ENCODE results near the gene C1QTNF8. TPM values are rescaled to one million over a fixed set of nuclear protein-coding genes. Genes with fewer than 3 reads are reported as not detected.
A peak's percentile ranks its signal among the peaks of the same experiment; 100 is the strongest.

C1QTNF8 gene
- total and polyA plus RNA-seq, 2 of the 13 experiments (the other 11 are each of a cell fraction or from before 2014, with no cell fraction given): 0.09 TPM; not detected in 1

DNA sequence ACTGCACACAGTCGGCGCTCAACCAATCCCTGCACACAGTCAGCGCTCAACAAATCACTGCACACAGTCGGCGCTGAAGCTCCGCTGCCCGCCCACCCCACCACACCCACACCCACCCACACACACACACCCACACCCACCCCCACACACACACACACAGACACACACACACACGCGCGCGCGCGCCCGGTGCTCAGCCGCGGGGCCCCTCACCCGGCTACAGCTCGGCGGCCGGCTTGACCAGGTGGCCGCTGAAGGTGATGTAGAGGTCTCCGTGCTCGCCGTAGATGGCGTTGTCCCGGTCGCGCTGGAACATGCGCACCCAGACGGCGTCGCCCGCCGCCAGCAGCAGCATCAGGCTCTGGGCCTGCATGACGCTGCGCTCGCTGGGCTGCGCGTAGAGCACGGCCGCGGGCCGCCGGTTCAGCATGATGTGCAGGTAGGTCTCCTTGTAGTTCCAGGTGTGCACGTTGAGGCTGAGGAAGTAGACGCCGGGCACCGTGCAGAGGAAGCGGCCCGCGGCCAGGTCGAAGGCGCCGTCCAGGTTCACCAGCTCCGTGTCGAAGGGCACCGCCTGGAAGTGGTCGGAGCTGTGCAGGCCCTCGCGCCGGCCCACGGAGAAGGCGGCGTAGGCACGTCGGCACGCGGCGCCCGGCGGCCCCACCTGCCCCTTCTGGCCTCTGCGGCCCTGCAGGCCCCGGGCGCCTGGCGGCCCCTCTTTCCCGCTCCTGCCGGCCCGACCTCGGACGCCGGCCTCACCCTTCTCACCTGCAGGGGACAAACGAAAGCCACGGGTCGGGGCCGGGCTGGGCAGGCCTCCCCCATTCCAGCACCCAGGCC, 2.5 kb downstream of the C1QTNF8 start (continued):
- TF ChIP-seq SOX6 (IDR thresholded peaks at IDR 0.05) (no peak), SOX6 (CRISPR knock-in tag; IDR thresholded peaks at IDR 0.05) (0 out of 2 replicates have a peak, but pooled peaks have one; percentile 23), ZNF607 (CRISPR knock-in tag; IDR thresholded peaks at IDR 0.05; ENCODE audit: borderline replicate concordance) (peak; percentile 18; the same call in 1 of the 2 replicates), TCF12 (IDR thresholded peaks at IDR 0.05) (no peak), TCF12 (CRISPR knock-in tag; IDR thresholded peaks at IDR 0.05) (no peak), ZNF652 (CRISPR knock-in tag; IDR thresholded peaks at IDR 0.05; ENCODE audit: borderline replicate concordance, low read depth) (no peak), THRA (CRISPR knock-in tag; IDR thresholded peaks at IDR 0.05; ENCODE audit: borderline replicate concordance) (0 out of 2 replicates have a peak, but pooled peaks have one; percentile 30), ZBTB38 (CRISPR knock-in tag; IDR thresholded peaks at IDR 0.05) (peak; percentile 78), ATAD3A (CRISPR knock-in tag; IDR thresholded peaks at IDR 0.05) (no peak), ZNF83 (CRISPR knock-in tag; IDR thresholded peaks at IDR 0.05; ENCODE audit: borderline replicate concordance) (no peak), ZNF496 (CRISPR knock-in tag; IDR thresholded peaks at IDR 0.05; ENCODE audit: insufficient replicate concordance) (no peak), MIER2 (CRISPR knock-in tag; IDR thresholded peaks at IDR 0.05) (peak; percentile 33; the same call in 1 of the 2 replicates), HOXA7 (CRISPR knock-in tag; IDR thresholded peaks at IDR 0.05) (no peak), SALL1 (CRISPR knock-in tag; IDR thresholded peaks at IDR 0.05) (0 out of 2 replicates have a peak, but pooled peaks have one; percentile 10), ZBTB7B (CRISPR knock-in tag; IDR thresholded peaks at IDR 0.05) (0 out of 2 replicates have a peak, but pooled peaks have one; percentile 16), ZNF772 (CRISPR knock-in tag; IDR thresholded peaks at IDR 0.05) (peak; percentile 50; the same call in 1 of the 2 replicates), NR2F6 (IDR thresholded peaks at IDR 0.05) (no peak), NR2F6 (CRISPR knock-in tag; IDR thresholded peaks at IDR 0.05) (peak; percentile 24; the same call in 1 of the 2 replicates), ZNF782 (CRISPR knock-in tag; IDR thresholded peaks at IDR 0.05; ENCODE audit: borderline replicate concordance) (no peak), NFKB2 (CRISPR knock-in tag; IDR thresholded peaks at IDR 0.05; ENCODE audit: borderline replicate concordance) (no peak), SMARCE1 (IDR thresholded peaks at IDR 0.05; ENCODE audit: borderline replicate concordance) (no peak), MEIS1 (CRISPR knock-in tag; IDR thresholded peaks at IDR 0.05; ENCODE audit: borderline replicate concordance) (0 out of 2 replicates have a peak, but pooled peaks have one; percentile 46), ZNF225 (CRISPR knock-in tag; IDR thresholded peaks at IDR 0.05) (no peak), ZBTB42 (CRISPR knock-in tag; IDR thresholded peaks at IDR 0.05) (no peak), ZNF17 (CRISPR knock-in tag; IDR thresholded peaks at IDR 0.05) (no peak), MATR3 (CRISPR knock-in tag; IDR thresholded peaks at IDR 0.05) (no peak), SP4 (CRISPR knock-in tag; IDR thresholded peaks at IDR 0.05) (no peak), NAIF1 (CRISPR knock-in tag; IDR thresholded peaks at IDR 0.05; ENCODE audit: borderline replicate concordance) (no peak)
- TF ChIP-seq, protein P1, sequence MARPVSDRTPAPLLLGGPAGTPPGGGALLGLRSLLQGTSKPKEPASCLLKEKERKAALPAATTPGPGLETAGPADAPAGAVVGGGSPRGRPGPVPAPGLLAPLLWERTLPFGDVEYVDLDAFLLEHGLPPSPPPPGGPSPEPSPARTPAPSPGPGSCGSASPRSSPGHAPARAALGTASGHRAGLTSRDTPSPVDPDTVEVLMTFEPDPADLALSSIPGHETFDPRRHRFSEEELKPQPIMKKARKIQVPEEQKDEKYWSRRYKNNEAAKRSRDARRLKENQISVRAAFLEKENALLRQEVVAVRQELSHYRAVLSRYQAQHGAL (CRISPR knock-in tag; IDR thresholded peaks at IDR 0.05; ENCODE audit: not compliant biosample characterization): no peak
- TF ChIP-seq, protein P2, sequence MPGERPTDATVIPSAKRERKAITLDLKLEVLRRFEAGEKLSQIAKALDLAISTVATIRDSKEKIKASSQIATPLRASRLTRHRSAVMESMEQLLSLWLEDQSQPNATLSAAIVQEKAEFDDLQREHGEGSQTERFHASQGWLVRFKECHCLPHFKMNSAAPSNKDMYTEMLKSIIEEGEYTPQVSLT (CRISPR knock-in tag; IDR thresholded peaks at IDR 0.05; ENCODE audit: borderline replicate concordance, low read depth): no peak
